ENCODE data around the gene CEP135.

DNA sequence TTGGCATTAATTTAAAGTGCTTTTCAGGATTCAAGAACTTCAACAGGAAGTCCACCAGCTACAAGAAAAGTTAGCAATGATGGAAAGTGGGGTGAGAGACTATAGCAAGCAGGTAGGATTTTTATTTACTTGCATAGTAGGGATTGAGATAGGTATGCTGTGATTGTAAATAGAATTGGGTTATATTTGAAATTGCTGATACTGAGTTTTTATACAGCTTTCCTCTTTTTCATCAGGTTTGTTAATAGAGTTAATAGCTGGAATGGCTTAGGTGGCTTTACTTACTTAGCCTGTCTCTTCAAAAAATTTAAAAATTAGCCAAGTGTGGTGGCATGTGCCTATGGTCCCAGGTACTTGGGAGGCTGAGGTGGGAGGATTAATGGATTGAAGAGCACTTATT is 10.9 kb downstream of the CEP135 start:
- no peak for TF ChIP-seq POLR2A (IDR thresholded peaks at IDR 0.05)
- TF ChIP-seq, protein P1, sequence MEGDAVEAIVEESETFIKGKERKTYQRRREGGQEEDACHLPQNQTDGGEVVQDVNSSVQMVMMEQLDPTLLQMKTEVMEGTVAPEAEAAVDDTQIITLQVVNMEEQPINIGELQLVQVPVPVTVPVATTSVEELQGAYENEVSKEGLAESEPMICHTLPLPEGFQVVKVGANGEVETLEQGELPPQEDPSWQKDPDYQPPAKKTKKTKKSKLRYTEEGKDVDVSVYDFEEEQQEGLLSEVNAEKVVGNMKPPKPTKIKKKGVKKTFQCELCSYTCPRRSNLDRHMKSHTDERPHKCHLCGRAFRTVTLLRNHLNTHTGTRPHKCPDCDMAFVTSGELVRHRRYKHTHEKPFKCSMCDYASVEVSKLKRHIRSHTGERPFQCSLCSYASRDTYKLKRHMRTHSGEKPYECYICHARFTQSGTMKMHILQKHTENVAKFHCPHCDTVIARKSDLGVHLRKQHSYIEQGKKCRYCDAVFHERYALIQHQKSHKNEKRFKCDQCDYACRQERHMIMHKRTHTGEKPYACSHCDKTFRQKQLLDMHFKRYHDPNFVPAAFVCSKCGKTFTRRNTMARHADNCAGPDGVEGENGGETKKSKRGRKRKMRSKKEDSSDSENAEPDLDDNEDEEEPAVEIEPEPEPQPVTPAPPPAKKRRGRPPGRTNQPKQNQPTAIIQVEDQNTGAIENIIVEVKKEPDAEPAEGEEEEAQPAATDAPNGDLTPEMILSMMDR (IDR thresholded peaks at IDR 0.05): no peak
